MCF 10A (cell line): ENCODE measurements around the gene IL12RB2. TPM values are rescaled to one million over a fixed set of nuclear protein-coding genes. Genes with fewer than 3 reads are reported as not detected.
"Not testable (repeated sequence)": the region's sequence is repeated elsewhere in the genome, so short reads cannot be mapped to it uniquely, and the experiment has no call there.

ENCODE experiments used
- BruUV-seq: library from RNA; stranded (reverse); fragments of 400-500 nt; replicated peaks from 2 replicates; lab custom pipeline; 2021; lab: Mats Ljungman, UMichigan
- CTCF ChIA-PET: fragments of 300-600 bp; sonication (Branson Sonifier 250); formaldehyde crosslinking; extraction: SDS; loops from one replicate; lab custom pipeline; 2021; ENCODE audit warnings: antibody characterized with exemption, inconsistent platforms; lab: Yijun Ruan, JAX
- POLR2A ChIA-PET: fragments of 300-600, 350-650 bp; sonication (Branson Sonifier 250); formaldehyde crosslinking; extraction: SDS; loops from one replicate; lab custom pipeline; 2020; ENCODE audit warnings: antibody characterized with exemption, inconsistent platforms; lab: Yijun Ruan, JAX
- DNase-seq: peaks from one replicate; pipeline ENCODE4 v3.0.0-alpha.2; 2018; ENCODE audit not compliant: unreplicated experiment
- H3K27ac Mint-ChIP-seq: one replicate; pipeline ENCODE4 v1.8.0; 2022; ENCODE audit warnings: mild to moderate bottlenecking, low read depth, mixed read lengths; ENCODE audit not compliant: unreplicated experiment
- H3K27me3 Mint-ChIP-seq: one replicate; pipeline ENCODE4 v1.8.0; 2022; ENCODE audit warnings: mixed read lengths; ENCODE audit not compliant: insufficient read depth, unreplicated experiment
- H3K36me3 Mint-ChIP-seq: one replicate; pipeline ENCODE4 v1.8.0; 2022; ENCODE audit warnings: mild to moderate bottlenecking, moderate library complexity, mixed read lengths; ENCODE audit not compliant: insufficient read depth, unreplicated experiment
- H3K4me1 Mint-ChIP-seq: one replicate; pipeline ENCODE4 v1.8.0; 2022; ENCODE audit warnings: mixed read lengths; ENCODE audit not compliant: insufficient read depth, unreplicated experiment
- H3K4me3 Mint-ChIP-seq: one replicate; pipeline ENCODE4 v1.8.0; 2022; ENCODE audit warnings: mild to moderate bottlenecking, moderate library complexity, mixed read lengths; ENCODE audit not compliant: unreplicated experiment
- H3K9me3 Mint-ChIP-seq: one replicate; pipeline ENCODE4 v1.8.0; 2022; ENCODE audit warnings: mixed read lengths; ENCODE audit not compliant: unreplicated experiment
- CTCF ChIP-seq: fragments of 200-600 bp; IDR thresholded peaks from one replicate; pipeline ENCODE4 v1.8.0; 2022; ENCODE audit warnings: antibody characterized with exemption, mild to moderate bottlenecking; ENCODE audit not compliant: unreplicated experiment
- intact Hi-C: fragments of 100-400 bp; cut with micrococcal nuclease; formaldehyde crosslinking; loops from 2 replicates; pipeline ENCODE4 v1.14.1; 2022
- total RNA-seq: library from RNA; stranded (reverse); gene quantifications from 2 replicates; pipeline ENCODE4 v1.2.3, GENCODE V29; 2022

The IL12RB2 gene
- total RNA-seq, 1 experiment from 2014 or later, result not detected

DNA sequence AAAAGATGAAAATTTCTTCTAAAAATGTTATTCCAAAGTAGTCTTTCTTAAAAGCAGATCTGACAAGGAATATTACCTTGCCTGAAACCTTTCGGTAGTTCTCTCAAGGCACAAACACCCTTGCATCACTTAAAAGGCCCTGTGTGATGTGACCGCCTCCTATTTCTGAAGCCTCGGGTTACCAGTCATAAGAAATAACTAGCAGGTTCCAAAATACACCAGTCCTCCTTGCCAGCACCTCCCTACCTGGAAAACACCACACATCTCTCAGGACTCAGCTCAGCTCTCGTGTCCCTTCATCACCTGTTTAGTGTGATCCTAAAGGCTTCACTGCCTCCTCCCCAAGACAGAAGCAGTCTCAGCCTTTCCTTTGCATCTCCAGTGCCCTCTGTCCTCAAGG is 86.9 kb downstream of the IL12RB2 start:
- Mint-ChIP-seq H3K9me3 (no peaks in the 10 kb centered on the region), H3K27ac (no peak overlapping the region), H3K36me3 (peaks cover 28% of the 10 kb centered on the region), H3K4me3 (no peak overlapping the region), H3K27me3 (no peaks in the 10 kb centered on the region), H3K4me1 (peaks cover 12% of the 10 kb centered on the region)
- DNase-seq, result no peak
- POLR2A ChIA-PET, result interaction anchor here (0.9 to 1.0 kb wide), 2 partner anchors 14 to 22 kb away, joined by 3 read pairs; no protein-coding TSS in a partner anchor
- no TSS peak for BruUV-seq
- intact Hi-C loops, result no loop called here
- no peak for TF ChIP-seq CTCF
- CTCF ChIA-PET, result interaction anchor here (0.6 to 3.0 kb wide), 3 partner anchors 47 to 181 kb away, joined by 3 to 13 read pairs (median 3); no protein-coding TSS in a partner anchor

DNA sequence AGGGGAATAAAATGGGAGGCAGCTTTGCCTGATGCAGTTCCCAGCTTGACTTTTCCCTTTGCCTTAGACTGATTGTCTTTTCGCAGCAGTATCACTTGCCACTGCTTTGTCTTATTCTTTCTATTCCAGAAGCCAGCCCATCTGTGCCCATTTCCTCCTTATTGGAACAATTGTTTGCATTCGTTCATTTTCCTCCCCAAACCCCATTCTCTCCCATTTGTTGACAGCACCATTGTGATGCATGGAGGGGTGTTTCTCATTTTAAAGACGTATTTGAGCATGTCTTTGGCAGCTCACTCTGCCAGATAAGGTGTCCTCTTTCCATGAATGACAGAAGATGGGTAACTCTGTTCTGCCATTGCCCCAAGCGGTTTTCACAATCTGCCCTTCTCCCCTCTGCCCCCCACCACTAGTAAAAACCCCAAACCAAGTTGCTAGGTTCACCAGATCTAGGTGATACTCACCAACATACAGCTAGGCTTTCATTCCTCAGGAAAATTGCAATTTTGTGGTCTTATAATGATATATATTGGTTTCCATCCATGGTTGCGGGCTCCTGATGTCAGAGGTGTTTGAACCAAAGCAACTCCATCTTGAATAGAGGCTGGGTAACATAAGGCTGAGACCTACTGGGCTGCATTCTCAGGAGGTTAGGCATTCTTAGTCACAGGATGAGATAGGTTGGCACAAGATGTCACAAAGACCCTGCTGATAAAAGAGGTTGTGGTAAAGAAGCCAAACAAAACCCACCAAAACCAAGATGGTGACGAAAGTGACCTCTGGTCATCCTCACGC is 91.7 kb downstream of the IL12RB2 start:
- Mint-ChIP-seq H3K4me1 (peaks cover 11% of the 10 kb centered on the region), H3K36me3 (peaks cover 30% of the 10 kb centered on the region), H3K4me3 (no peak overlapping the region), H3K27ac (peak overlapping the region; percentile 69), H3K9me3 (no peaks in the 10 kb centered on the region), H3K27me3 (no peaks in the 10 kb centered on the region)
- intact Hi-C loops, result no loop called here
- BruUV-seq, result no TSS peak
- POLR2A ChIA-PET, result interaction anchor here (0.7 to 1.8 kb wide), 9 partner anchors 10 to 69 kb away, joined by 3 to 7 read pairs (median 4); partner anchors contain the start of gene SERBP1
- TF ChIP-seq CTCF, result no peak
- CTCF ChIA-PET, result no interaction called here
- no peak for DNase-seq

DNA sequence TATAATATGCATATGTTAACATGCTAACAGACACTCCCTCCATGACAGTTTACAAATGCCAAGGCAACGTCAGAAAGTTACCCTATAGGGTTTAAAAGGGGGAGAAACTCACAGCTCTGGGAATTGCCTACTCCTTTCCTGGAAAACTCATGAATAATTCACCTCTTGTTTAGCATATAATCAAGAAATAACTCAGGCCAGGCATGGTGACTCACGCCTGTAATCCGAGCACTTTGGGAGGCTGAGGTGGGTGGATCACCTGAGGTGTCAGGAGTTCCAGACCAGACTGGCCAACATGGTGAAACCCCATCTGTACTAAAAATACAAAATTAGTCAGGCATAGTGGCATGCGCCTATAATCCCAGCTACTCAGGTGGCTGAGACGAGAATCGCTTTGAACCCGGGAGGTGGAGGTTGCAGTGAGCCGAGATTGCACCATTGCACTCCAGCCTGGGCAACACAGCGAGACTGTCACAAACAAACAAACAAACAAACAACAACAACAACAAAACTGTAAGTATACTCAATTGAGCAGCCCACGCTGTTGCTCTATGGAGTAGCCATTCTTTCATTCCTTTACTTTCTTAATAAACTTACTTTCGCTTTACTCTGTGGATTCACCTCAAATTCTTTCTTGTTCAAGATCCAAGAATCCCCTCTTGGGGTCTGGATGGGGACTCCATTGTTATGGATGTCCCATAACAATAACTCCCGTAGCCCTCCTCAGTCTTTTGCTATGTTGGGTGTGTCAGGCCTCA is 92.5 kb downstream of the IL12RB2 start:
- H3K4me3 Mint-ChIP-seq, H3K9me3 Mint-ChIP-seq, intact Hi-C loops, CTCF ChIA-PET, H3K27me3 Mint-ChIP-seq, BruUV-seq: not testable (repeated sequence)
- Mint-ChIP-seq H3K36me3 (peaks cover 37% of the 10 kb centered on the region), H3K27ac (peak overlapping the region; percentile 69), H3K4me1 (peaks cover 11% of the 10 kb centered on the region)
- peak; percentile 86 for DNase-seq
- POLR2A ChIA-PET, result interaction anchor here (0.7 to 1.8 kb wide), 8 partner anchors 9 to 68 kb away, joined by 3 to 7 read pairs (median 4); partner anchors contain the start of gene SERBP1

DNA sequence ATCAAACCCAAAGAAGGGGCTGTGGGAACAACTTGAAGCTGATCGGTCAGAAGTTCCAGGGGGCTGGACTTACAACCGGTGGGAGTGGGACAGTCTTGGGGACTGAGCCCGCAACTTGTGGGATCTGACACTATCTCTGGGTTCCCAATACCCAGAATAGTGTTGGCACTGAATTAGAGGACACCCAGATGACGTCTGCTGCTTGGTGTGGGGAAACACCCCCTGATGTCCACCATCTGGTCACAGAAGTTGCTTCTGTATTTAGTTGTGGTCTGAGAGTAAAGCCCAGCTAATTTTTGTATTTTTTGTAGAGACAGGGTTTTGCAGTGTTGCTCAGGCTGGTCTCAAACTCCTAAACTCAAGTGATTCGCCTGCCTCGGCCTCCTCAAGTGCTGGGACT is 93.8 kb downstream of the IL12RB2 start:
- TF ChIP-seq CTCF, result no peak
- Mint-ChIP-seq H3K4me3 (no peak overlapping the region), H3K4me1 (peaks cover 11% of the 10 kb centered on the region), H3K27ac (no peak overlapping the region), H3K36me3 (peaks cover 49% of the 10 kb centered on the region), H3K27me3 (no peaks in the 10 kb centered on the region), H3K9me3 (no peaks in the 10 kb centered on the region)
- CTCF ChIA-PET, result interaction anchor here (0.6 kb wide), 1 partner anchor 254 kb away, joined by 3 read pairs; no protein-coding TSS in a partner anchor
- POLR2A ChIA-PET, result interaction anchor here (0.6 to 2.1 kb wide), 7 partner anchors 8 to 61 kb away, joined by 3 to 7 read pairs (median 4); no protein-coding TSS in a partner anchor
- BruUV-seq, result no TSS peak
- intact Hi-C loops, result no loop called here
- no peak for DNase-seq
